Fibroblast of the aortic adventitia (primary cell): ENCODE data around the gene QKI. TPM values are rescaled to one million over a fixed set of nuclear protein-coding genes. Genes with fewer than 3 reads are reported as not detected.

ENCODE experiments used
- DNase-seq: peaks from one replicate; pipeline ENCODE4 v3.0.0-alpha.2; 2010; ENCODE audit warnings: low read depth
- H3K4me3 ChIP-seq: 2 replicates; pipeline ENCODE4 v1.5.1; 2011; ENCODE audit warnings: low read depth, mild to moderate bottlenecking, control low read depth, low read length, moderate library complexity
- CTCF ChIP-seq: IDR thresholded peaks from 2 replicates; pipeline ENCODE4 v1.5.1; 2011; ENCODE audit warnings: mild to moderate bottlenecking, low read length, control low read depth, inconsistent platforms; ENCODE audit not compliant: insufficient read depth
- total RNA-seq: library from RNA; depleted of rRNA; stranded (reverse); fragments of >200 nt; gene quantifications from 2 replicates; pipeline ENCODE4 v1.2.3, GENCODE V29; 2012; ENCODE audit warnings: low replicate concordance

QKI gene
- total RNA-seq, 1 donor: 125 TPM

- DNase-seq: no peak
- H3K4me3 ChIP-seq: no peak overlapping the region
- TF ChIP-seq CTCF: no peak
Observed at GRCh38 chr6:163489584-163489983, 75.1 kb downstream of the QKI start.

- TF ChIP-seq CTCF: no peak
- H3K4me3 ChIP-seq: no peak overlapping the region
- DNase-seq: peak; percentile 36
Observed at GRCh38 chr6:163490826-163491577, 76.5 kb downstream of the QKI start.

- no peak for DNase-seq
- no peak for TF ChIP-seq CTCF
- H3K4me3 ChIP-seq: no peak overlapping the region
Observed at GRCh38 chr6:163491737-163492300, 77.3 kb downstream of the QKI start.

GRCh38 chr6:163494279-163494727, 79.8 kb downstream of the QKI start:
- no peak for DNase-seq
- H3K4me3 ChIP-seq: no peak overlapping the region
- TF ChIP-seq CTCF: no peak

- H3K4me3 ChIP-seq: no peak overlapping the region
- TF ChIP-seq CTCF: no peak
Observed at GRCh38 chr6:163496205-163496604, 81.7 kb downstream of the QKI start.

GRCh38 chr6:163500105-163500504, 85.6 kb downstream of the QKI start:
- TF ChIP-seq CTCF: no peak
- no peak for DNase-seq
- no peak overlapping the region for H3K4me3 ChIP-seq

More at GRCh38 chr6:163496205-163496604, 81.7 kb downstream of the QKI start:
- no peak for DNase-seq
